NB4 (cell line): ENCODE results near the gene NID2.

ENCODE experiments used
- DNase-seq: peaks from one replicate; pipeline ENCODE4 v3.0.0; 2010; ENCODE audit warnings: low read depth
- H3K4me3 ChIP-seq: one replicate; pipeline ENCODE4 v1.5.1; 2011; ENCODE audit warnings: mild to moderate bottlenecking, low read depth, low read length, moderate library complexity
- CTCF ChIP-seq: IDR thresholded peaks from one replicate; pipeline ENCODE4 v1.5.1; 2012; ENCODE audit warnings: low read depth, low read length
- MYC ChIP-seq: IDR thresholded peaks from 2 replicates; pipeline ENCODE4 v1.6.1; 2011; ENCODE audit warnings: low read depth, low read length
- POLR2A ChIP-seq: IDR thresholded peaks from 2 replicates; pipeline ENCODE4 v1.6.1; 2011; ENCODE audit warnings: mild to moderate bottlenecking; ENCODE audit not compliant: insufficient read length; ENCODE audit errors: extremely low read depth
- TF ChIP-seq, protein P1 (sequence below): IDR thresholded peaks from 2 replicates; pipeline ENCODE4 v1.6.1; 2011; ENCODE audit warnings: low read depth, low read length

The NID2 gene, protein sequence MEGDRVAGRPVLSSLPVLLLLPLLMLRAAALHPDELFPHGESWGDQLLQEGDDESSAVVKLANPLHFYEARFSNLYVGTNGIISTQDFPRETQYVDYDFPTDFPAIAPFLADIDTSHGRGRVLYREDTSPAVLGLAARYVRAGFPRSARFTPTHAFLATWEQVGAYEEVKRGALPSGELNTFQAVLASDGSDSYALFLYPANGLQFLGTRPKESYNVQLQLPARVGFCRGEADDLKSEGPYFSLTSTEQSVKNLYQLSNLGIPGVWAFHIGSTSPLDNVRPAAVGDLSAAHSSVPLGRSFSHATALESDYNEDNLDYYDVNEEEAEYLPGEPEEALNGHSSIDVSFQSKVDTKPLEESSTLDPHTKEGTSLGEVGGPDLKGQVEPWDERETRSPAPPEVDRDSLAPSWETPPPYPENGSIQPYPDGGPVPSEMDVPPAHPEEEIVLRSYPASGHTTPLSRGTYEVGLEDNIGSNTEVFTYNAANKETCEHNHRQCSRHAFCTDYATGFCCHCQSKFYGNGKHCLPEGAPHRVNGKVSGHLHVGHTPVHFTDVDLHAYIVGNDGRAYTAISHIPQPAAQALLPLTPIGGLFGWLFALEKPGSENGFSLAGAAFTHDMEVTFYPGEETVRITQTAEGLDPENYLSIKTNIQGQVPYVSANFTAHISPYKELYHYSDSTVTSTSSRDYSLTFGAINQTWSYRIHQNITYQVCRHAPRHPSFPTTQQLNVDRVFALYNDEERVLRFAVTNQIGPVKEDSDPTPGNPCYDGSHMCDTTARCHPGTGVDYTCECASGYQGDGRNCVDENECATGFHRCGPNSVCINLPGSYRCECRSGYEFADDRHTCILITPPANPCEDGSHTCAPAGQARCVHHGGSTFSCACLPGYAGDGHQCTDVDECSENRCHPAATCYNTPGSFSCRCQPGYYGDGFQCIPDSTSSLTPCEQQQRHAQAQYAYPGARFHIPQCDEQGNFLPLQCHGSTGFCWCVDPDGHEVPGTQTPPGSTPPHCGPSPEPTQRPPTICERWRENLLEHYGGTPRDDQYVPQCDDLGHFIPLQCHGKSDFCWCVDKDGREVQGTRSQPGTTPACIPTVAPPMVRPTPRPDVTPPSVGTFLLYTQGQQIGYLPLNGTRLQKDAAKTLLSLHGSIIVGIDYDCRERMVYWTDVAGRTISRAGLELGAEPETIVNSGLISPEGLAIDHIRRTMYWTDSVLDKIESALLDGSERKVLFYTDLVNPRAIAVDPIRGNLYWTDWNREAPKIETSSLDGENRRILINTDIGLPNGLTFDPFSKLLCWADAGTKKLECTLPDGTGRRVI (N-terminal part only)

GRCh38 chr14:52068615-52069306 is at the start of gene NID2:
Gene NID2, minus strand, starts transcription at chr14:52069059. Its CDS starts 65 bp downstream, at chr14:52068994.
- DNase-seq, result no peak
- no peak for TF ChIP-seq CTCF
- TF ChIP-seq, protein P1, sequence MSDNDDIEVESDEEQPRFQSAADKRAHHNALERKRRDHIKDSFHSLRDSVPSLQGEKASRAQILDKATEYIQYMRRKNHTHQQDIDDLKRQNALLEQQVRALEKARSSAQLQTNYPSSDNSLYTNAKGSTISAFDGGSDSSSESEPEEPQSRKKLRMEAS, result no peak
- no peak for TF ChIP-seq POLR2A
- TF ChIP-seq MYC, result no peak
- H3K4me3 ChIP-seq, result no peak within 1 kb of the TSS

DNA sequence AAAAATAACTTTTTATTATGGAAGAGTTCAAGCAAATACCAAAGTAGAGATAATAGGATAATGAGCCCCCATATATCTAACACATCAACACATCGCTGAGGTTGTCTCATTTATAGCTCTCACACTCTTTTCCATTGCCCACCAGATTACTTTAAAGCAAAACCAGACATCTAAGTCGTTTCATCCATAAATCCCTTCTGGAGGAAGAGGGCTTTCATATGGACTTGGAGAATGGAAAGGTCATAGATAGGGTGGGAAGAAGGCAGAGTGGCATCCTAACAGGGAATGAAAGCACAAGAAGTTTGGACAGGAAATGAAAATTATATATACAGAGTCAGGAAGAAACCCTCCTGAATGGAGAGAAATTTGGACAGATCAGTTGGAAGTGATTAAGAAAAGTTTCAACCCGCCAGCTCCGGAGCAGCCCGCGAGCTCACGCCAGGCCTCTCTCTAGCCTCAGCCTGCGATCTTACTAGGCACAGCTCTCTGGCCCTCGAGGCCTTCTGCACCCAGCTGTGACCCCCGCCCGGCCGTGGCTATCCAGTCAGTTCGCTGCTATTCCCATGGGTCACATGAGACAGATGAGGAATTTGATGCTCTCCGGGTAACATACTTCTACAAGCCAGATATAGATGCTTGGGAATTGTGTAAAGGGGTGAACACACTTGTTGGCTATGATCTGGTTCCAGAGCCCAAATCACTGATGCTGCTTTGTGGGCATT is 48.4 kb upstream of the NID2 start:
- DNase-seq, result no peak
- H3K4me3 ChIP-seq, result no peak overlapping the region
- TF ChIP-seq, protein P1, result no peak
- TF ChIP-seq MYC, result no peak

DNA sequence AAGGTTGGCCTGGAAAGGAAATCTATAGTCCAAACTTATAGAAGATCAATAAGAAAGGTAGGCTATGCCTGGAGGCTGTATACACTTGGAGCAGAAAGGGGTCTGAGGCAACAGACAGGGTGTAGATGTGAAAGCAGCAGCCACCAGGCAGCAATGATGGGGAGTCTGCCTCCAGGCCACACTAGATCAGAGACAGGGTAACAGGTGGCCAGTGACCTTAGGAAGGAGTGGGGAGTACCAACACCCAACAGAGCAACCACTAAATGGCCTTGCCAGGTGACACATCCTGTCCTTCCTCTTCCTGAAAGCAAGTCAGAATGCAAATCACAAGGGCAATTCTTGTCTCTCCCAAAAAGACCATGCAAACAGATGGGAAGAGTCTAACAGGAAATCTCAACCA is 46.4 kb upstream of the NID2 start:
- TF ChIP-seq, protein P1, result no peak
- no peak for TF ChIP-seq MYC
- no peak for TF ChIP-seq CTCF
- no peak for TF ChIP-seq POLR2A
- no peak for DNase-seq
- no peak overlapping the region for H3K4me3 ChIP-seq

- no peak for DNase-seq
- H3K4me3 ChIP-seq, result no peak overlapping the region
- TF ChIP-seq CTCF, result no peak
- no peak for TF ChIP-seq MYC
- TF ChIP-seq, protein P1, result no peak
- TF ChIP-seq POLR2A, result no peak
These were observed 43.6 kb upstream of the NID2 start for GRCh38 chr14:52112336-52113018.

- DNase-seq, result no peak
- no peak overlapping the region for H3K4me3 ChIP-seq
- TF ChIP-seq, protein P1, result no peak
- TF ChIP-seq POLR2A (no peak), CTCF (no peak), MYC (no peak)
These were observed 42.7 kb upstream of the NID2 start for GRCh38 chr14:52111583-52111982.
